ENCODE measurements around the gene DNM3.

- TF ChIP-seq, protein P1, sequence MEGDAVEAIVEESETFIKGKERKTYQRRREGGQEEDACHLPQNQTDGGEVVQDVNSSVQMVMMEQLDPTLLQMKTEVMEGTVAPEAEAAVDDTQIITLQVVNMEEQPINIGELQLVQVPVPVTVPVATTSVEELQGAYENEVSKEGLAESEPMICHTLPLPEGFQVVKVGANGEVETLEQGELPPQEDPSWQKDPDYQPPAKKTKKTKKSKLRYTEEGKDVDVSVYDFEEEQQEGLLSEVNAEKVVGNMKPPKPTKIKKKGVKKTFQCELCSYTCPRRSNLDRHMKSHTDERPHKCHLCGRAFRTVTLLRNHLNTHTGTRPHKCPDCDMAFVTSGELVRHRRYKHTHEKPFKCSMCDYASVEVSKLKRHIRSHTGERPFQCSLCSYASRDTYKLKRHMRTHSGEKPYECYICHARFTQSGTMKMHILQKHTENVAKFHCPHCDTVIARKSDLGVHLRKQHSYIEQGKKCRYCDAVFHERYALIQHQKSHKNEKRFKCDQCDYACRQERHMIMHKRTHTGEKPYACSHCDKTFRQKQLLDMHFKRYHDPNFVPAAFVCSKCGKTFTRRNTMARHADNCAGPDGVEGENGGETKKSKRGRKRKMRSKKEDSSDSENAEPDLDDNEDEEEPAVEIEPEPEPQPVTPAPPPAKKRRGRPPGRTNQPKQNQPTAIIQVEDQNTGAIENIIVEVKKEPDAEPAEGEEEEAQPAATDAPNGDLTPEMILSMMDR (IDR thresholded peaks at IDR 0.05; ENCODE audit: insufficient read depth, low read length, poor library complexity, severe bottlenecking): no peak
- TF ChIP-seq EZH2phosphoT487 (conservative IDR thresholded peaks at IDR 0.05; ENCODE audit: low read length): no peak
These were observed 9.5 kb downstream of the DNM3 start for GRCh38 chr1:171850651-171851350.
